Measurements from ENCODE around the gene IBA57. TPM values are rescaled to one million over a fixed set of nuclear protein-coding genes. Genes with fewer than 3 reads are reported as not detected.
"Not testable (repeated sequence)": the region's sequence is repeated elsewhere in the genome, so short reads cannot be mapped to it uniquely, and the experiment has no call there.

The IBA57 gene
- polyA plus RNA-seq, 12 donors, result 3.6 to 9.5 (median 4.2) TPM; not detected in 1

- no peak for DNase-seq
Observed at GRCh38 chr1:228171221-228171891, 5.8 kb downstream of the IBA57 start.

- no peak for DNase-seq
Observed at GRCh38 chr1:228172591-228173527, 7.3 kb downstream of the IBA57 start.

- DNase-seq, result not testable (repeated sequence)
Observed at GRCh38 chr1:228173528-228174481, 8.2 kb downstream of the IBA57 start.

- DNase-seq, result no peak
Observed at GRCh38 chr1:228174482-228175315, 9.1 kb downstream of the IBA57 start.

- DNase-seq, result no peak
Observed at GRCh38 chr1:228175316-228176023, 9.9 kb downstream of the IBA57 start.

GRCh38 chr1:228176024-228176395 lies 10.4 kb downstream of the IBA57 start:
- DNase-seq, result no peak

GRCh38 chr1:228176461-228177182 lies 11.0 kb downstream of the IBA57 start:
- no peak for DNase-seq

GRCh38 chr1:228177183-228177475 lies 11.5 kb downstream of the IBA57 start:
- DNase-seq, result no peak

GRCh38 chr1:228177721-228178710 lies 12.4 kb downstream of the IBA57 start:
- no peak for DNase-seq

GRCh38 chr1:228178737-228179684 lies 13.4 kb downstream of the IBA57 start:
- no peak for DNase-seq

GRCh38 chr1:228180271-228180958 lies 14.8 kb downstream of the IBA57 start:
- no peak for DNase-seq

- no peak for DNase-seq
Observed at GRCh38 chr1:228180959-228181644, 15.5 kb downstream of the IBA57 start.

GRCh38 chr1:228181645-228182034 lies 16.0 kb downstream of the IBA57 start:
- DNase-seq, result no peak

GRCh38 chr1:228182296-228183030 lies 16.9 kb downstream of the IBA57 start:
- no peak for DNase-seq

- DNase-seq, result no peak
Observed at GRCh38 chr1:228184152-228184551, 18.5 kb downstream of the IBA57 start.

- DNase-seq, result no peak
Observed at GRCh38 chr1:228185641-228185965, 20.0 kb downstream of the IBA57 start.

Measured in muscle of arm (tissue), 12 donors.